ENCODE measurements around the gene BMP4.
"Not testable (repeated sequence)": the region's sequence is repeated elsewhere in the genome, so short reads cannot be mapped to it uniquely, and the experiment has no call there.

BMP4 gene

DNA sequence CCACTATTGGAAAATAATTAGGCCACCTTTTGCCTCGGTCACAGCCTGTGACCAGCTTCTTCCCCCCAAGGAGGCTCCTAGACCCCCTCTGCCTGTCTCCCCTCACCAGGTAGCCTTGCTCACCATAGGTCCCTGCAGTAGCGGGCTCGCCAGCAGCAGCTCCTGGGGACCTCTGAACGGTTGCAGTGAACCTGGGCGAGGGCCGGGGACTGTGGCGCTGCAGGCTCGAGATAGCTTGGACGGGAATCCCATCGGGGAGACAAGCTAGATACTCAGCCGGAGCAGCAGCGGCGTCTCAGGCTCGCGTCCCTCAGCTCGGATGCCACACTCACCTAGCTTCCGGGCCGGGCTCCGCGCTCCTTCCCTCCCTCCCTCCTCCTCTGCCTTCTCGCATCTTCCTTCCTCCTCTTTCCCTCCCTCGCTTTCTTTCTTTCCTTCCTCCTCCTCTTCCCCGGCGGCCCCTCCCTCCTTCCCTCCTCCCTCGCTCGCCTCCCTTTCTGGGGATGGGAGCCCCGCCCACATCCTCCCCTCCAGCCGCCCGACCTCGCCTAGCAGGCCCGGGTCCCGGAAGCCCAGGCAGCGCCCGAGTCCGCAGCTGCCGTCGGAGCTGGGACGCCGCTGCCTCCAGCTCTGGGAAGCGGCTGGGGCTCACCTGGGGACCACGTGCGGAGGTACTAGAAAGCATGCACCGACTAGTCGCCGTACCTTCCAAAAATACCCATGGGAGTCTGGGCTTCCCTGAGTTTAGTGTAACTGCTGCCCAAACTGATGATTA, at the start of gene BMP4:
BMP4 (minus strand) TSS at position 399 of the 775 bp plus-strand sequence. CDS start 4,603 bp downstream, outside the sequence.
- no peak for DNase-seq

DNA sequence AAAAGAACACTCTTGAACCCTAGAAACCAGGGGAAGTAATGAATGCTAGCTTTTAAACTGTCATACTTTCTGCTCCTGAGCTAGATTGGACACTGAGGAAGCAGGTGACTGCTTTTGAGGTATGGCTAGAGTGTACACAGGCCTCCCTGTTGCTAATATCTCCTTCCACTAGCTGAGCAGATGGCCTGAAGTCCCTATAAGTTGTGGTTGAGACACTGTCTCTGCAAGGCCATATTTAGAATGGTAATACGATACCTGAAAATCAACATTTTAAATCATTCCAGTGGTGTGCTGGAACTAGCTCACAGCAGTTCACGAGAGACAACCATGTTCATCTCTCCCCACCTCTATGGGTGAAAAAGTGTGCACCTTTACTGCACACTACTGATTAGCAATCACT, 46.4 kb upstream of the BMP4 start:
- no peak for DNase-seq

DNA sequence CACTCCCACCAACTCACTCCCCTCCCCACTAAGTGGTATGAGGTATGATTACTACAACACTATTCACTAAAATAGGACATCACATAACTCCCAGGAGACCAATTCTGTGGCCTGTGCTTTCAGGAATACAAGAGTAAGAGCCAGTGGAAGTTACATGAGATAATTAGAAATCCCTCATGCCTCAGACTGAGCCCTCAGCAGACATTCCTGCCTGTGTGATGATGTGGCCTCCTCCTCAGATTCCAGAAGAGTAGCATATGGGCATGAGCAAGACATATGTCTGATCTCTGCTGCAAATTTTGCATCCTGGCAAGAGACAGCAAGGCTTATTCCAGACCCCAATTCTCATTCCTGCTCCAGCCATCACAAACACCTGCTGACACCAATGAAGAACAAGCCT, 46.0 kb upstream of the BMP4 start:
- no peak for DNase-seq

DNA sequence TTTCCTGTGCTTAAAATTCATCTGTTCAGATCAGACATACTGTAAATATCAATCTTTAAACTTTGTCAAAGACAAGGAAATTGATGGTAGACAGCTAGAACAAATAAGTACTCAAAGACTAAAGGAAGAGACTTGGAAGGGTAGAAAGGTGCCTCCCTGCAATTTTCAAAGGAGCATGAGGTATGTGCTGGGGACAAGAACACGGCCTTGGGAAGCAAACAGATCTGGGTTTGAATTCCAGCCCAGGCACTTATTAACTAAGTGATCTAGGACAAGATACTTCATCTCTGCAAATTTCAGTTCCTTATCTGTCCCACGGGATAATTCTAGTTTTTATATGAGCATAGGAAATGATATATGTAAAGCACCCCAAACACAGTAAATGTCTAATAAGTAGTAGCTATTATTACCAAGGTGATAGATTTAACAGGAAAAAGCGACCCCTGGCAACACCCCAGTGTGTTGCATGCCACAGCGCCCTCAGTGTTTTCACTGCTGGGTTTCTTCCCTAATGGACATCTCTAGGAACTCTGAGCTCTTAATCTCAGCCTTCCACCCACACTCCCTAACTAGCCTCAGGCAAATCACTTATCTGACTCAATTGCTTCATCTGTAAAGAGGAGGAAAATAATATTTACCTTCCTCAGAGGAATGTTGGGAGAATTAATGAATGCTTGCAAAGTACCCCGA, 44.7 kb upstream of the BMP4 start:
- DNase-seq: no peak

DNA sequence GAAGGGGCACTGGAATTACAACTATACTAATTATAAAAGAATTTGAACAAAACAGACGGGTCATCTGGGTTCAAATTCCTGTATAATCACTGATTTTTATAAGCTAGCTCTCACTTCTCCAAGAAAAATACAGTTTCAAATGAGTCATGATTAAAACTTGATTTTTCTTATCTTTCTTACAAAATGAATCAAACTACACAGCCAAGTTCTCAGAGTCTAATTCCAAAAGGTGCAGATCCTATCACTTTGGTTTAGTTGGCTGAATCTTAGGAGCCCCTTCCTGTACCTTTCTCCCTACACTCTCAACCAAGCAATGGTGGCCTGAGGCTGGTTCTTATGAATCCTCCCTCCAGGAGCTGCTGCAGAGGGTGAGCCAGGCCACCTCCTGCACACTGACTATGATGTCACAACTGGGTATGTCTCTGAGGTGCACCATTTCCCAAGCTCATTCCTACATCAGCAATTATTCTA, 43.8 kb upstream of the BMP4 start:
- DNase-seq: no peak

DNA sequence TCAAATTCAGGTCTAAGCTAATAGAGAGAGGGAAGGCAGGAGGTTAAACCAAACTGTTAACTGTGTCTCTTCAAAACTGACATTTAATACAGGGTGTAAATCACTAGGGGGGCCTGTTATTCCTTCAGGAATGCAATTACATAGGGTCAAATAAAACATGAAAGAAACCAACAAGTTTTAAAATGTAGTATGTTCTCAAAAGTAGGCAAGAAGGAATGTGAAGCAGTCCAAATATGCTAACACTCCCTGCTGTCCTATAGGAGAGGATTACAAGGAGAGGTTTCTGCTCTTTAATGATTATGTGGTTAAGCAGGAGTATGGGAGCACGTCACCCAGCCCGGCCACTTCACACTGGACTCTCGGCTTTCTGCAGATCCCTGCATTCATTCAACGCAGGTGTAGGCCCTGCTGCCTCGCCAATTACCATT, 42.5 kb upstream of the BMP4 start:
- DNase-seq: no peak

DNA sequence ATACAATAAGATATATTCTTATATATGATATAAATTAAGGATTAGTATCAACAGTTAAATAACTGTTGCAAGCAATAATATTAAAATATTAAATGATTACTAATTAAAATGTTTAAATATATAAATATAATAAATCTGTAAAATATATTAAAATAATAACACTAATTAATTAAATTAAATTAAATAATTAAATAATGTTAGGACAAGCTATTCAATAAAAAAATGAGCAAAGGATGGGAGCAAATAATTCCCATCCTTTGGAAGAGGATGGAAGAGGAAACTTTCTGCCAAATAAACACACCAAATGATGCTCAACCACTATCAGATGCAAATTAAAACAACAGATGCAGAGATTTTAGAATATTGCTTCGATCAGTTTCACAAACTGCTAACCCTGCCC, 39.4 kb upstream of the BMP4 start:
- DNase-seq: no peak

DNA sequence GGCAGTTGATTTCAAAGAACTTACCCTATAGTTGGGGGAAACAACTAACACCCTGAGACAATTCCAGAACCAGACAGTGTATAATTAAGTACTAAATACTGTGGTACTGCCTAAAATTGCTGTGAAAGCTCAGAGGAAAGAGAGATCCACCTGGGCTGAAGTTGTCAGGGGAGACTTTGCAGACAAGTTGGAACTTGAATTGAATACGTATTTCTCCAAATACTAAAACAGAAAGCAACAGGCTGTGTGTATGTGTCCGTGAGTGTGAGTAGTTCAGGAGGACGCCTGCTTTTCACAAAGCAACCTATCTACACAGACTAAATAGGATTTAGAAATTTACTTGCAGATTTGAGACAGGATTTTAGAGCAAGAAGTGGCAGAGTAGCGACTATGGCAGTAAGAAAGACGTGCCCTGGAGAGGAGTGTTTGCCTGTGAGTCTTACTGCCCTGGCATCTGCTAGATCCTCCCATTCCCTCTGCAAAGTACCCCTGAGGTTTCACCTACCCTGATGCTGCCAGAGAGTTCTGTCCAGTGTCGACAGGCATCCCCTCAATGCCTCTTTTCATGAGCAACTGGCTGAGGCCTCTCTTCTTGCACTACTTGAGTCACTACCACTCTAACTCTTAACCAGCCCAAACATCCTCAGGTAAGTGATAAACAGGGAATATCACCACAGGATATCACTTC, 37.4 kb upstream of the BMP4 start:
- DNase-seq: no peak

DNA sequence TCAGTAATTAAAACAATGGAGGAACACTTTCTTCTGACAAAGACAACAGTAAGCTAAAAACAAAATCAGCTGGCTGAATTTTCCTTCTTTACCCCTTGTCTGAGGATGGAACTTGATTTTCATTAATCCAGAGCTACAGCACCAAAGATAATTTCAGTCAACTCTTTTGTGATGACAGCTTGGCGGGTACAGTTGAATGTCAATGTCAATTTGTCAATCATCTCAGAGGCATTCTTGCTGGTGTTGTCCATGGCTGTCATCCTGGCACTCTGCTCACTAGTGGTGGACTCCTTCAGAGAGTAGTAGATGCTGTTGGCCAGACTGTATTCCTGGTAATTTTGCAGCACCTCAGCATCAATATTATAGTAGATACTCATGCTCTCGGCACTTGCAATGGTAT, 34.4 kb upstream of the BMP4 start:
- no peak for DNase-seq

DNA sequence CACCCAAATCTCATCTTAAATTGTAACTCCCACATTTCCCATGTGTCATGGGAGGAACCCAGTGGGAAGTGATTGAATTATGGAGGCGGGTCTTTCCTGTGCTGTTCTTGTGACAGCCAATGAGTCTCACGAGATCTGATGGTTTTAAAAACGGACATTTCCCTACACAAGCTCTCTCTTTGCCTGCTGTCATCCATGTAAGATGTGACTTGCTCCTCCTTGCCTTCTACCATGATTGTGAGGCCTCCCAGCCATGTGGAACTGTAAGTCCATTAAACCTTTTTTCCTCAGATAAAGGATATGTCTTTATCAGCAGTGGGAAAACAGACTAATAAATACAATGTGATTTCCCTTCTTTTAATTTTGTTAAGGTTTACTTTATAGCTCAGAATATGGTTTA, 30.1 kb upstream of the BMP4 start:
- DNase-seq: not testable (repeated sequence)

DNA sequence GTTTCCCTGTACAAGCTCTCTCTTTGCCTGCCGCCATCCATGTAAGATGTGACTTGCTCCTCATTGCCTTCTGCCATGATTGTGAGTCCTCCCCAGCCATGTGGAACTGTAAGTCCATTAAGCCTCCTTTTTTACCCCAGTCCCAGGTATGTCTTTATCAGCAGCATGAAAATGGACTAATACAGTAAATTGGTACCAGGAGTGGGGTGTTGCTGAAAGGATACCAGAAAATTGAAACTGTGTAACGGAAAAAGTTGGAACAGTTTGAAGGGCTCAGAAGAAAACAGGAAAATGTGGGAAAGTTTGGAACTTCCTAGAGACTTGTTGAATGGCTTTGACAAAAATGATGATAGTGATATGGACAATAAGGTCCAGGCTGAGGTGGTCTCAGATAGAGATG, 28.3 kb upstream of the BMP4 start:
- not testable (repeated sequence) for DNase-seq

DNA sequence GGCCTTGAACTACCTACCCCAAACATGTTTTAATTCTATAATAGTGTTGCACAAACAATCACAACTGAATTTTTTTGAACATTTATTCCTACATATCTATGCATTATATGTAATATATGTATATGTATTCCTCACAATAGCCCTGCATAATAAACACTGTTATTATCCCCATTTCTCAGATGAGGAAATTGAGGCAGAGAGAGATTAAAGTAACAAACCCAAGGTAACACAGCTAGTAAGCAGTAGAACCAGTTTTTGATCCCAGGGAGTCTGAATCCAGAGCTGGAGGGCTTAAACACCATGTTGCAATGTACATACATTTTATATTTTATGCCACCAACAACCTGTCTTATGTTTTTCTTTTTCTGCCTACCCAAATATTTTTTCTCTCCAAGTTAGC, 26.5 kb upstream of the BMP4 start:
- DNase-seq: no peak

DNA sequence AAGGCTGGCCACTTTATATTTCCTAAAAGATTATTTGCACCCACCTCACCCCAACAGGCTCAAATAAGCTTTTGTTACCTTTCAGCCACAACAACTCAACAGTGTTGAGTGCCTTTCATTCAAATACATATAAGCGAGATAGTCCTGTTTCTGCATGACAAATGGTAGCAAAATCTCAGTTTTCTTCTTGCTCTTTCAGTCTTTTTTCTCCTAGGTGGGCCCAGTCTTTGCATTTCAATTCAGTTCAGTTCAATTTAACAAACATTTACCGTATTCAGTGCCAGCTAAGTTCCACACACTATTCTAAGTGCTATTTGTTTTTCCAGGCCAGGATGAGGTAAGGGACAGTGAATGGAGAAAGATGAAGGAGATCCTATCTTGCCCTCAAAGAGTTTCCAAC, 25.9 kb upstream of the BMP4 start:
- no peak for DNase-seq

DNA sequence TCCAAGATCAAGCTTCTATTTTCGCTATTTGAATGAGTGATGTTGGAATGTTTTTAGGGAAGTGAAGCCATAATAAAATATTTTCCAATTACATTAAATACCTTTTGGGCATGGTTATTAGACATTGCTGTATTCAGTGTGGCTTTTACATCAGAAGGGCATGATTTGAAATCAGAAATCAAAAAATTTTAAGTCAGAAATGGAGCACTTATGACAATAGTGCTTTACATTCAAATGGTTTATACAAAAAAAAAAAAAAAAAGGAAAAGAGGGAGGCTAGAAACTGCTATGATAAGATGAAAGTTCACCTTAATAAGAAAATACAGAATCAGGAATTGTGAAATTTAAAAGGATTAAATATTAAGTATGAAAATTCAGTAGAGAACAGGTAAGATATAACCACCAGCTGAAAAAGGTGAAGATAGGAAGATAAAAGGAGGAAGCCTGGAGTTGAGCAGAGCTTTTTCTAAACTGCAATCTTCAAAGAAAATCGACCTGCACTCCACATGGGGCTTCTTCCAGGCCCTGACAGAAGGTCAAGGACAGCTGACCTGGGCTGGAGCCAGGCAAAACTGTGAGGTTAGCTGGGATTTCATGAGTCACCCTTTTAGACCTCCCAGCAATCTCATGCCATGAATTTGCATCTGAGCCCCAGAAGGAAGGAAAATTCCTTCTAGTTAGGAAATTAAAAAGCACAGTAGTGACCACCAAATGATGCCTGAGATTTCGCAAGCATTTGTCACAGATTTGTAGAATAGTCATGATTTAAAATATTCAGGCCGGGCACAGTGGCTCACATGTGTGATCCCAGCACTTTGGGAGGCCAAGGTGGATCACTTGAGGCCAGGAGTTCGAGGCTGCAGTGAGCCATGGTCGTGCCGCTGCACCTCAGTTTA, 23.4 kb upstream of the BMP4 start:
- DNase-seq: no peak

DNA sequence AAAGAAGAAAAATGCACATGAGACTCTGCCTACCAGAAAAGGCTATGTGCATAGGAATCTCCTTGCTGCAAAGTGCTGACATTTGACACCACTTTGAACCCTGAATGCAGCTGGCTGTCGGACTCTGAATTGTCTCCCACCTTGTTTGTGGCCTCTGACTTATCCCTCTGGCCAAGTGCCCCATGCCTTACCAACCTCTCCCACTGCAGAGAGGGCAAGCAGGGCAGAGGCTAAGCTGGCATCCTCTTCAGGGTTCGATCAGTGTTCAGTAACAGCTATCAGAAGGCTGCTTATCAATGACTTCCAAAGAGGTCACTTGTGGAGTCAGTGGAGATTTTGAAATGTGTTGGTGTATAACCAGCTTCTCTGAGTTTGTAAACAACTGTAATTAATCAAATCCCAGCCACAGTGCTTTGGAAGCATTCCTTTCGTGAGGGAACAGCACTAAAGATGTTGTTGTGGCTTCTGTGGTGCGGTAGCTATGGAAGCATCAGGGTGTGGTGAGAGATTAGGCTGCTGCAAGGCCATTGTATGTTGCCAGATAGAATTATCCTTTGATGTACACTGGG, 22.6 kb upstream of the BMP4 start:
- DNase-seq: no peak

DNA sequence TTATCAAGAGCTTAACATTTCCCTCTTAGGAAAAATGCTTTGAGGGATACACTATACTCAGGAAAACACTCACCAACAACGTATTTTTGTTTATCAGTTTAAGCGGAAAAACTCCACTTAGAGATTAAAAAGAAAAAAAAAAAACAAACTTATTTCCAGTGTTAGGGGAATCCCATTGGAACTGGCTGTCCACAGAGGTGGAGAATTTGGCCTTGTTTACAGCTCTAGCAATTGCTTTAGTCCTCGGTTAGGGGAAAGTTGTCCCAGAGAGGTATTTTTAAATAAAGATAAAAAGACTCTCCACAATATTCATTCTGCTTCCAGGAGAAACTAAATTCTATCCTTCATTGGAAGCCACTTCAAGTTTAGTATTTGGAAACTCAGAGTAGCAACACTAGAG, 21.6 kb upstream of the BMP4 start:
- no peak for DNase-seq

DNA sequence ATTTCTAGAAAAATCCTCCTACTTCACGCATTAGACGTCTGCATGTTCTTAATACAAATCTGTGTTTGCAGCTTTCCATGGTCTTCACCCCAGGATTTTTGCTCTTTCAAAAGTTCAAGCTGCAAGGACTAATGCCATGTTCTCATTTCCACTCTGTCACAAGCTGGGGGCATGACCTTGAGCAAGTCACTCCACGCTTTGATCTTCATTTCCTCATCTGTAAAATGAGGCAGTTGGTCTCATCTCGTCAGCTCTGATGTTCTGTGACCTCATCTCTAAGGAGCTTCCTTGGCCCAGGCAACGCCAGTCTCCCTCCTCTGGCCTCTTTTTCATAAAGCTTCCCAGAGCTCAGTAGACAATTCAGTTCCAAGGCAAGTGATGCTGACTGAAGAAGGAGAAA, 18.8 kb upstream of the BMP4 start:
- DNase-seq: no peak

DNA sequence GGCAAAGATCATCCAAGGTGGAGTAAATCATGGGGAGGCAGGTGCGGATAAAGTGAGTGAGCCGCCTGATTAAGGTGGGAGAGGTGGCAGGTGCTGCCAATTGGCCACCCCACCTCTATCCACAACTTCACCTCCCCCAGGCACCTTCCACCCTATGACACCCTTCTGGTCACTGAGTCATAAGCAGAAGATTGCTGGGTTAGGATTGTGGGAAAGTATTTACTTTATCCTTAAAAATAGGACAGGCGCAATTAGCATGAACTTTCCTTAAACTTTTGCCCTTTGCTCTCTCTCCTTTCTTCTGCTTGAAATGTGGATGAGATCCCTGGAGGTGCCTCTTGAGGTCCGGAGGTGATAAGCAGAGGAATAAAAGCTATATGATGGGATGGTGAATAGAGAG, 14.9 kb upstream of the BMP4 start:
- no peak for DNase-seq

DNA sequence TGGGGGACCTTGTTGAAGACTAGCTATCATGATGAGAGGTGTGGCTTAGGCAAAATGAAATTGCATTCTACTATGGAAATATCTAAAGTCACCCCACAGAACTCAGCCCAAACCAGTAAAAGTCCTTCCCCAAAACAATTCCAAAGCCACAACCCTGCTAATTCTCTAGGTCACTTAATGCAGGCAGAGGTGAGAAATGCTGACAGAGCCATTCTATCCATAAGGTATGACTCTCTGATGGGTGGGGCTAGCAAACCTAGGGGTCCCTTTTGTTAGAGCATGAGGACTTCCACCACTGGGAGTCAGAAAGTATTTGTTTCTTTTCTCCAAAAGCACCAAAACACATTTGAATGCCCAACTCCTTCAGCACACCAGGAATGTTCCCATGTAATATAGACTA, 12.7 kb upstream of the BMP4 start:
- no peak for DNase-seq

DNA sequence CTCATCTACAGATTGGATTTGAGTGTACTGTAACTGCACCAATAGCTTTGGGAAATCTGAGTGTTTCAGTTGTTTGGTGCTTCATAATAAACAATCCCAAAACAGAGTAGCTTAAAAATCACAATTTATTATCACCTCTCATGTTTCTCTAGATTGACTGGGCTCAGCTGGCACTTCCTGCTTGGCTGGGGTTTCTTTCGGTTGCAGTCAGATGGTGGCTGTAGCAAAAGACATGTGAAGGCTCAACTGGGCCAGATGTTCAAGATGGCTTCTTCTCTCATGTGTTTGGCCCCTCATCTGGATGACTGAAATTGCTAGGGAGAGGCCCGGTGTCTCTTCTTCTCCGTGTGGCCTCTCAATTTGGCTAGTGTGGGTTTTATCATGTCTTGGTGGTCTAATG, 12.1 kb upstream of the BMP4 start:
- no peak for DNase-seq

DNA sequence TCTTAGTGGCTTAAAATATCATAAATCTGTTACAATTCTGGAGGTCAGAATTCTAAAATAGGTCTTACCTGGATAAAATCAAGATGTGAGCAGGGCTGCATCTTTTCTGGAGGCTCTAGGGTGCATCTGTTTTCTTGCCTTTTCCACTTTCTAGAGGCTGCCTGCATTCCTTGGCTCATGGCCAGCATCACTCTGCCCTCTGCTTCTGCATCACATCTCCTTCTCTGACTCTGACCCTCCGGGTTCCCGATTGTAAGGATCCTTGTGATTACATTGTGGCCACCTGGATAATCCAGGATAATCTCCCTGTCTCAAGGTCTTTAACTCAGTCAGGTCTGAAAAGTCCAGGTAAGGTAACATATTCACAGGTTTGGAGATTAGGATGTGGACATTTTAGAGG, 11.0 kb upstream of the BMP4 start:
- no peak for DNase-seq

DNA sequence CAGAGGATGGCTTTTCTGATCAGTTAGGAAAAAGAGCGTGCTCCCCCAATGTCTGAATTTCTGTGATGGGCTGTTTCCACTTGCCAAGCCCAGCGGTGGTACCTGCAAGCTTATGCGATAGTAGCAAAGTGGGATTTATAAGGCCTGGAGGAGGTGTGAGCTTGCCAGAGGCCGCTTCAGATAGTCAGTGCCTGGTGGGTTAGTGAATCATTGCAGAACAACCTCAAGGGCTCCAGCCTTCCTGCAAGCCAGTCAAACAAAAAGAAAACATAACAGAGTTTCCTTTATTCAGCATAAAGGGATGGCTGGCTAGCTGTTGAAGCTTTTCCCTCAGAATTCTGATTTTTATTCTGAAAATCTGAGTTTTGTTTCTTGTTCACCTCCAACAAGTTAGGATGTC, 7.6 kb upstream of the BMP4 start:
- DNase-seq: no peak

Measured in CD4-positive, alpha-beta T cell treated with Interleukin-17A for 1 hour (primary cell).